GM12878 (cell line): Measurements from ENCODE around the gene TBATA. TPM values are rescaled to one million over a fixed set of nuclear protein-coding genes. Genes with fewer than 3 reads are reported as not detected.
"Not testable (repeated sequence)": the region's sequence is repeated elsewhere in the genome, so short reads cannot be mapped to it uniquely, and the experiment has no call there.

Source experiments
- ATAC-seq: fragments of 200-7000 bp; cut with Tn5 transposase; 3 replicates; pipeline ENCODE4 v1.9.1; 2020; ENCODE audit warnings: mild to moderate bottlenecking, moderate library complexity
- BruUV-seq: library from RNA; stranded (reverse); fragments of 400-500 nt; replicated peaks from 2 replicates; lab custom pipeline; 2021; lab: Mats Ljungman, UMichigan
- CTCF ChIA-PET: fragments of 300-600 bp; sonication (Branson Sonifier 250); formaldehyde crosslinking; extraction: SDS; loops from one replicate; lab custom pipeline; 2021; ENCODE audit warnings: inconsistent platforms; lab: Yijun Ruan, JAX
- POLR2A ChIA-PET: fragments of 350-600 bp; formaldehyde crosslinking; extraction: SDS; loops from one replicate; lab custom pipeline; 2021; ENCODE audit warnings: inconsistent platforms; lab: Charles Lee
- RAD21 ChIA-PET: fragments of 300-600 bp; sonication (Branson Sonifier 250); formaldehyde crosslinking; loops from one replicate; lab custom pipeline; 2023; ENCODE audit warnings: antibody characterized with exemption; ENCODE audit not compliant: unreplicated experiment; lab: Charles Lee
- SMC1A ChIA-PET: fragments of 300-600 bp; sonication (Branson Sonifier 250); formaldehyde crosslinking; loops from one replicate; lab custom pipeline; 2023; ENCODE audit not compliant: unreplicated experiment, uncharacterized antibody; lab: Charles Lee
- DNase-seq: peaks from one replicate; pipeline ENCODE4 v3.0.0-alpha.2; 2011; ENCODE audit warnings: low read depth, low spot score
- FAIRE-seq: peaks from 3 replicates; lab custom pipeline; 2011; peaks lifted over from hg19 to GRCh38; lab: Jason Lieb, UNC
- H2AFZ ChIP-seq: 2 replicates; pipeline ENCODE4 v1.6.0; 2011; ENCODE audit warnings: low read depth, low read length, control low read depth; ENCODE audit not compliant: control insufficient read depth
- H3K27ac ChIP-seq: 2 replicates; pipeline ENCODE4 v1.5.1; 2011; ENCODE audit warnings: control low read depth; ENCODE audit not compliant: control insufficient read depth, insufficient read depth
- H3K27me3 ChIP-seq, 2 experiments: replicated peaks in 1 of 2; 2 replicates each; pipeline versions ENCODE4 v1.6.0 to v1.6.1; 2011; ENCODE audit warnings: low read length in 1 of 2; ENCODE audit not compliant: control insufficient read depth in 2 of 2, insufficient read depth in 2 of 2
- H3K36me3 ChIP-seq, 2 experiments: 2 replicates each; pipeline ENCODE4 v1.5.1; 2011; ENCODE audit warnings: low read length in 1 of 2; ENCODE audit not compliant: control insufficient read depth in 2 of 2, insufficient read depth in 2 of 2
- H3K4me1 ChIP-seq: 2 replicates; pipeline ENCODE4 v1.6.1; 2011; ENCODE audit warnings: mild to moderate bottlenecking, low read length, moderate library complexity, mixed read lengths; ENCODE audit not compliant: control insufficient read depth, insufficient read depth
- H3K4me2 ChIP-seq: 2 replicates; pipeline ENCODE4 v1.6.0; 2011; ENCODE audit warnings: control low read depth; ENCODE audit not compliant: control insufficient read depth, insufficient read depth
- H3K4me3 ChIP-seq: fragments of 200-600 bp; sonication (generic); 2 replicates; pipeline ENCODE4 v1.5.1; 2016
- H3K79me2 ChIP-seq: 2 replicates; pipeline ENCODE4 v1.6.0; 2011; ENCODE audit warnings: low read length; ENCODE audit not compliant: control insufficient read depth, insufficient read depth
- H3K9ac ChIP-seq: 2 replicates; pipeline ENCODE4 v1.8.0; 2011; ENCODE audit warnings: low read length, control low read depth, mixed read lengths; ENCODE audit not compliant: control insufficient read depth, insufficient read depth
- H3K9me3 ChIP-seq: replicated peaks from 3 replicates; pipeline ENCODE4 v1.5.1; 2011; ENCODE audit warnings: mild to moderate bottlenecking, low read length; ENCODE audit not compliant: control insufficient read depth, insufficient read depth
- H4K20me1 ChIP-seq: 2 replicates; pipeline ENCODE4 v1.6.0; 2011; ENCODE audit not compliant: control insufficient read depth, insufficient read depth
- KAT2A ChIP-seq: conservative IDR thresholded peaks from 2 replicates; pipeline ENCODE4 v1.6.1; 2011; ENCODE audit warnings: low read depth, low read length; ENCODE audit not compliant: control insufficient read depth
- KDM1A ChIP-seq: fragments of 200-600 bp; sonication (generic); IDR thresholded peaks from 2 replicates; pipeline ENCODE4 v1.6.1; 2016; ENCODE audit warnings: borderline replicate concordance
- MEF2B ChIP-seq: fragments of 450-650 bp; IDR thresholded peaks from 2 replicates; pipeline ENCODE4 v1.6.1; 2018; ENCODE audit warnings: mild to moderate bottlenecking, moderate library complexity; ENCODE audit not compliant: partially characterized antibody, poor library complexity, severe bottlenecking
- RCOR1 ChIP-seq: conservative IDR thresholded peaks from 2 replicates; pipeline ENCODE4 v1.6.1; 2012; ENCODE audit warnings: low read depth, low read length, improper control_type of control experiment
- SMAD1 ChIP-seq: fragments of 450-650 bp; IDR thresholded peaks from 2 replicates; pipeline ENCODE4 v1.6.1; 2018; ENCODE audit warnings: mild to moderate bottlenecking, low read depth; ENCODE audit not compliant: partially characterized antibody
- WGBS: methylation state at CpG from one replicate; pipeline ENCODE4 v1.1.6; 2016; ENCODE audit warnings: low lambda C conversion rate; ENCODE audit not compliant: insufficient replicate concordance, insufficient coverage; ENCODE audit errors: missing lambda C conversion rate; 5-methylcytosine and 5-hydroxymethylcytosine counted together
- in situ Hi-C: fragments of 300-500 bp; cut with MboI; formaldehyde crosslinking; loops from 9 replicates; pipeline ENCODE4 v1.14.3; 2018; ENCODE audit warnings: mixed read lengths
- intact Hi-C: fragments of 100-400 bp; cut with micrococcal nuclease; formaldehyde crosslinking; loops from one replicate; pipeline ENCODE4 v1.14.2; 2022; ENCODE audit not compliant: unreplicated experiment
- polyA plus RNA-seq, 11 experiments: library from polyadenylated mRNA; depleted of rRNA in 4 of 11; unstranded in 6 of 11; stranded (reverse) in 5 of 11; fragments of >200 nt; fragmentation: Nextera tagmentation in 4 of 11; fragmentation: Illumina TruSeq in 1 of 11; extraction: Ambion mirVana in 4 of 11; extraction: Trizol in 1 of 11; gene quantifications; 1 replicate in 1 of 11; 2 replicates in 10 of 11; pipeline versions ENCODE4 v1.2.1 to v1.2.3, GENCODE V29; 2011 to 2016; ENCODE audit warnings: inconsistent platforms in 2 of 11, missing spikeins in 2 of 11, low read depth in 1 of 11
- total RNA-seq, 4 experiments: library from RNA; depleted of rRNA in 3 of 4; stranded (reverse); fragments of >200 nt in 3 of 4; fragmentation: Illumina TruSeq in 1 of 4; extraction: Trizol in 1 of 4; gene quantifications; 2 replicates each; pipeline versions ENCODE4 v1.2.1 to v1.2.3, GENCODE V29; 2013 to 2021

Gene TBATA
- total and polyA plus RNA-seq, 10 of the 15 experiments (the other 5 are each of a cell fraction or from before 2014, with no cell fraction given) = not detected

GRCh38 chr10:70771311-70772194 lies 13.6 kb downstream of the TBATA start:
- RAD21 ChIA-PET = no interaction called here
- Histone ChIP-seq H4K20me1 (no peaks in the 10 kb centered on the region), H3K36me3 (no peaks in the 10 kb centered on the region), H3K9me3 (no peaks in the 10 kb centered on the region), H3K79me2 (no peaks in the 10 kb centered on the region), H3K4me2 (no peak overlapping the region), H3K27me3 (no peaks in the 10 kb centered on the region; a peak in 2 of 4 replicates), H3K4me3 (no peak overlapping the region), H3K9ac (no peak overlapping the region), H2AFZ (no peak overlapping the region), H3K27ac (no peak overlapping the region), H3K4me1 (no peaks in the 10 kb centered on the region)
- in situ Hi-C loops (no loop called here), intact Hi-C loops (no loop called here)
- DNase-seq (no peak), FAIRE-seq (no peak), ATAC-seq (no peak)
- POLR2A ChIA-PET = no interaction called here
- WGBS = 40% methylated on average over 8 of the region's 8 CpGs
- TF ChIP-seq KDM1A (no peak), SMAD1 (no peak), KAT2A (no peak), MEF2B (no peak), RCOR1 (no peak)
- no TSS peak for BruUV-seq
- CTCF ChIA-PET = no interaction called here
- SMC1A ChIA-PET = interaction anchor here (1.1 kb wide), 1 partner anchor 17 kb away, joined by 3 read pairs; no protein-coding TSS in a partner anchor

GRCh38 chr10:70770516-70770915 lies 14.7 kb downstream of the TBATA start:
- H4K20me1 ChIP-seq, BruUV-seq, H3K4me3 ChIP-seq, H3K9me3 ChIP-seq, H3K4me1 ChIP-seq, DNase-seq, H3K4me2 ChIP-seq, POLR2A ChIA-PET, H3K9ac ChIP-seq, H3K79me2 ChIP-seq, H3K27me3 ChIP-seq, ATAC-seq, in situ Hi-C loops, CTCF ChIA-PET, FAIRE-seq, H3K27ac ChIP-seq, intact Hi-C loops, H3K36me3 ChIP-seq, RAD21 ChIA-PET, H2AFZ ChIP-seq: not testable (repeated sequence)
- 37% methylated on average over 7 of the region's 7 CpGs for WGBS
- SMC1A ChIA-PET = interaction anchor here (1.1 kb wide), 1 partner anchor 16 kb away, joined by 3 read pairs; no protein-coding TSS in a partner anchor
